HCT116 (cell line): ENCODE results near the gene CBR1. TPM values are rescaled to one million over a fixed set of nuclear protein-coding genes. Genes with fewer than 3 reads are reported as not detected.

Experiments
- ATAC-seq: fragments of 200-7000 bp; cut with Tn5 transposase; 2 replicates; pipeline ENCODE4 v1.9.1; 2020; ENCODE audit warnings: mild to moderate bottlenecking, moderate library complexity
- BruUV-seq: library from RNA; stranded (reverse); fragments of 400-500 nt; replicated peaks from 2 replicates; lab custom pipeline; 2021; lab: Mats Ljungman, UMichigan
- CTCF ChIA-PET: fragments of 300-600 bp; sonication (Branson Sonifier 250); formaldehyde crosslinking; loops from one replicate; lab custom pipeline; 2021; ENCODE audit warnings: antibody characterized with exemption; lab: Charles Lee
- POLR2A ChIA-PET: fragments of 300-600, 350-600 bp; sonication (Branson Sonifier 250); formaldehyde crosslinking; loops from one replicate; lab custom pipeline; 2021; ENCODE audit warnings: antibody characterized with exemption; lab: Charles Lee
- RAD21 ChIA-PET, 2 experiments: fragments of 300-600 bp; sonication (Branson Sonifier 250); formaldehyde crosslinking; loops; one replicate each; lab custom pipeline; 2023; ENCODE audit warnings: low total read pairs in 2 of 2; ENCODE audit not compliant: uncharacterized antibody in 2 of 2, unreplicated experiment in 2 of 2, low non-redundant PET in 1 of 2; lab: Charles Lee
- DNase-seq: peaks from one replicate; pipeline ENCODE4 v3.0.0-alpha.2; 2010; ENCODE audit warnings: low read depth, low spot score
- H2AFZ ChIP-seq: fragments of 200-600 bp; shearing (Covaris generic), sonication (generic); 2 replicates; pipeline ENCODE4 v1.6.1; 2017; ENCODE audit warnings: low read depth, mixed run types, mixed read lengths, antibody characterized with exemption, low read length; ENCODE audit not compliant: poor library complexity, severe bottlenecking
- H3K27ac ChIP-seq: 2 replicates; pipeline ENCODE4 v1.5.1; 2012; ENCODE audit warnings: low read depth, low read length
- H3K27me3 ChIP-seq: fragments of 200-600 bp; sonication (generic); 2 replicates; pipeline ENCODE4 v1.6.1; 2016; ENCODE audit warnings: mixed run types, low read length, mixed read lengths; ENCODE audit not compliant: insufficient read depth
- H3K36me3 ChIP-seq, 2 experiments: fragments of 200-500 bp in 1 of 2; fragments of 200-600 bp in 1 of 2; sonication (Bioruptor generic) in 1 of 2; sonication (generic) in 1 of 2; 2 replicates each; pipeline versions ENCODE4 v1.5.1 to v1.6.1; 2014 to 2016; ENCODE audit warnings: low read length in 2 of 2, inconsistent platforms in 1 of 2, mixed read lengths in 1 of 2, mixed run types in 1 of 2; ENCODE audit not compliant: insufficient read depth in 2 of 2, control insufficient read depth in 1 of 2
- H3K4me1 ChIP-seq, 2 experiments: fragments of 200-600 bp in 1 of 2; sonication (generic) in 1 of 2; 2 replicates each; pipeline versions ENCODE4 v1.5.1 to v1.6.1; 2012 to 2017; ENCODE audit warnings: low read length in 2 of 2, inconsistent platforms in 1 of 2, mild to moderate bottlenecking in 1 of 2, mixed read lengths in 1 of 2, mixed run types in 1 of 2, moderate library complexity in 1 of 2; ENCODE audit not compliant: insufficient read depth in 2 of 2, control insufficient read depth in 1 of 2
- H3K4me2 ChIP-seq: fragments of 200-600 bp; sonication (generic); 2 replicates; pipeline ENCODE4 v1.6.1; 2017; ENCODE audit warnings: mixed run types, low read length, mixed read lengths
- H3K4me3 ChIP-seq, 2 experiments: fragments of 200-600 bp in 1 of 2; sonication (generic) in 1 of 2; replicated peaks in 1 of 2; 2 replicates each; pipeline ENCODE4 v1.5.1; 2011 to 2016; ENCODE audit warnings: low read length in 2 of 2, control low read depth in 1 of 2, low read depth in 1 of 2, mild to moderate bottlenecking in 1 of 2, mixed read lengths in 1 of 2, mixed run types in 1 of 2
- H3K79me2 ChIP-seq: fragments of 200-600 bp; sonication (generic); 2 replicates; pipeline ENCODE4 v1.6.1; 2017; ENCODE audit warnings: mild to moderate bottlenecking, mixed run types, low read length, moderate library complexity, mixed read lengths; ENCODE audit not compliant: insufficient read depth
- H3K9ac ChIP-seq: fragments of 200-600 bp; sonication (generic); 2 replicates; pipeline ENCODE4 v1.6.1; 2016; ENCODE audit warnings: low read length, mixed read lengths
- H3K9me2 ChIP-seq: fragments of 200-600 bp; sonication (generic), shearing (Covaris generic); 2 replicates; pipeline ENCODE4 v1.6.1; 2017; ENCODE audit warnings: mixed run types, mild to moderate bottlenecking, moderate library complexity; ENCODE audit not compliant: insufficient read depth
- H3K9me3 ChIP-seq, 2 experiments: fragments of 200-500 bp in 1 of 2; fragments of 200-600 bp in 1 of 2; sonication (Bioruptor generic) in 1 of 2; sonication (generic) in 1 of 2; 2 replicates each; pipeline ENCODE4 v1.6.1; 2014 to 2017; ENCODE audit warnings: low read length in 2 of 2, mixed read lengths in 2 of 2, inconsistent platforms in 1 of 2, low read depth in 1 of 2, mild to moderate bottlenecking in 1 of 2, mixed run types in 1 of 2, moderate library complexity in 1 of 2; ENCODE audit not compliant: control insufficient read depth in 1 of 2, insufficient read depth in 1 of 2
- H4K20me1 ChIP-seq: fragments of 200-600 bp; sonication (generic), shearing (Covaris generic); 2 replicates; pipeline ENCODE4 v1.6.1; 2017; ENCODE audit warnings: mixed run types, mild to moderate bottlenecking, moderate library complexity; ENCODE audit not compliant: insufficient read depth
- ATF3 ChIP-seq: IDR thresholded peaks from 2 replicates; pipeline ENCODE4 v1.6.1; 2012
- EGR1 ChIP-seq: IDR thresholded peaks from 2 replicates; pipeline ENCODE4 v1.6.1; 2012; ENCODE audit warnings: low read depth
- ELF1 ChIP-seq: IDR thresholded peaks from 2 replicates; pipeline ENCODE4 v1.6.1; 2012; ENCODE audit warnings: low read depth, borderline replicate concordance
- EZH2 ChIP-seq: fragments of 200-600 bp; sonication (generic); IDR thresholded peaks from 2 replicates; pipeline ENCODE4 v1.6.1; 2017; ENCODE audit warnings: antibody characterized with exemption, mixed run types
- EZH2phosphoT487 ChIP-seq: fragments of 200-600 bp; IDR thresholded peaks from 2 replicates; pipeline ENCODE4 v1.6.1; 2018; ENCODE audit warnings: antibody characterized with exemption, borderline replicate concordance
- JUND ChIP-seq: IDR thresholded peaks from 2 replicates; pipeline ENCODE4 v1.6.1; 2012
- MAX ChIP-seq: IDR thresholded peaks from 2 replicates; pipeline ENCODE4 v1.6.1; 2012
- POLR2A ChIP-seq: IDR thresholded peaks from 2 replicates; pipeline ENCODE4 v1.7.0; 2011; ENCODE audit warnings: borderline replicate concordance; ENCODE audit not compliant: insufficient read depth, insufficient read length; ENCODE audit errors: extremely low read depth
- POLR2AphosphoS5 ChIP-seq: IDR thresholded peaks from 2 replicates; pipeline ENCODE4 v1.6.1; 2011; ENCODE audit warnings: mild to moderate bottlenecking, low read depth, low read length, moderate library complexity
- RAD21 ChIP-seq: IDR thresholded peaks from 2 replicates; pipeline ENCODE4 v1.6.1; 2012; ENCODE audit warnings: low read depth, mild to moderate bottlenecking
- REST ChIP-seq: IDR thresholded peaks from 2 replicates; pipeline ENCODE4 v1.6.1; 2012; ENCODE audit warnings: low read depth
- SIN3A ChIP-seq: IDR thresholded peaks from 2 replicates; pipeline ENCODE4 v1.6.1; 2012; ENCODE audit warnings: low read depth
- SP1 ChIP-seq: IDR thresholded peaks from 2 replicates; pipeline ENCODE4 v1.6.1; 2012; ENCODE audit warnings: low read depth
- TCF7L2 ChIP-seq: IDR thresholded peaks from 2 replicates; pipeline ENCODE4 v1.7.0; 2011; ENCODE audit warnings: borderline replicate concordance, inconsistent platforms; ENCODE audit not compliant: insufficient read depth, insufficient read length; ENCODE audit errors: extremely low read depth
- ZFX ChIP-seq: fragments of 450-650 bp; IDR thresholded peaks from 2 replicates; pipeline ENCODE4 v1.6.1; 2017
- ZNF274 ChIP-seq: fragments of 200-500 bp; sonication (Bioruptor generic); IDR thresholded peaks from 2 replicates; pipeline ENCODE4 v1.6.1; 2014; ENCODE audit warnings: mild to moderate bottlenecking, low read depth, low read length, inconsistent platforms
- intact Hi-C: fragments of 100-400 bp; cut with micrococcal nuclease; formaldehyde crosslinking; loops from 2 replicates; pipeline ENCODE4 v1.10.0; 2022
- total RNA-seq: library from RNA; stranded (reverse); gene quantifications from one replicate; pipeline ENCODE4 v1.2.1, GENCODE V29; 2021; ENCODE audit not compliant: unreplicated experiment

CBR1 gene
- total RNA-seq, 1 experiment from 2014 or later = 0.91 TPM

GRCh38 chr21:36120304-36120888, 50.6 kb downstream of the CBR1 start:
- Histone ChIP-seq H3K9me2 (no peaks in the 10 kb centered on the region), H3K79me2 (no peaks in the 10 kb centered on the region), H3K27me3 (no peaks in the 10 kb centered on the region), H3K36me3 (no peaks in the 10 kb centered on the region), H3K9ac (no peak overlapping the region), H2AFZ (no peak overlapping the region), H3K4me1 (peaks cover 3 to 4% of the 10 kb centered on the region in 2 experiments; a peak in 1 of 4 replicates), H3K27ac (no peak overlapping the region), H3K4me3 (no peak overlapping the region), H3K4me2 (no peak overlapping the region), H3K9me3 (no peaks in the 10 kb centered on the region), H4K20me1 (no peaks in the 10 kb centered on the region)
- DNase-seq = no peak
- POLR2A ChIA-PET = no interaction called here
- BruUV-seq = no TSS peak
- no peak for ATAC-seq
- CTCF ChIA-PET = no interaction called here
- TF ChIP-seq ELF1 (no peak), ZNF274 (no peak), EZH2phosphoT487 (no peak), JUND (no peak), RAD21 (no peak), SP1 (no peak), MAX (no peak), ATF3 (no peak), EGR1 (no peak), POLR2AphosphoS5 (no peak), SIN3A (no peak), POLR2A (no peak), TCF7L2 (no peak), EZH2 (no peak), ZFX (no peak), REST (no peak)
- RAD21 ChIA-PET = no interaction called here
- intact Hi-C loops = no loop called here

Other genes starting within 250 kb of the CBR1 start
- gene SETD4, start 9.5 kb upstream of the CBR1 start, total RNA-seq = 22.7 TPM
- gene CBR3, start 65.1 kb downstream of the CBR1 start, total RNA-seq = 1.7 TPM
- gene DOP1B, start 86.8 kb downstream of the CBR1 start, total RNA-seq = 15.4 TPM